Measurements from ENCODE around the gene SLC31A1.

Gene SLC31A1

DNA sequence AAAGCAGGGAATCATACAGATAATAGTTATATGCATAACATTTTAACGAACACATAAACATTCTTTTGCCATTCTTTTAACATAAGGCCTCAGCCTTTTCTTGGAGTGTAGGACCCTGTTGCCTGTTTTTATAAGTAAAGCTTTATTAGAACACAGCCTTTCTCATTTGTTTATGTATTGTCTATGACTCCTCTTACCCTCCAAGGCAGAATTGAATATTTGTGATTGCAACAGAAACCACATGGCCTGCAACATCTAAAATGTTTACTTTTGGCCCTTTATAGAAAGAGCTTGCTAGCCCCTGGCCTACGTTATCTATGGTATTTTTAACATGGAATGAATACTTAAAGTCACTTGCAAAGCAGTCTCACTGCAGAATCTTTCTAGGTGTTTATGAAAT lies 2.6 kb downstream of the SLC31A1 start:
- TF ChIP-seq, protein P1, sequence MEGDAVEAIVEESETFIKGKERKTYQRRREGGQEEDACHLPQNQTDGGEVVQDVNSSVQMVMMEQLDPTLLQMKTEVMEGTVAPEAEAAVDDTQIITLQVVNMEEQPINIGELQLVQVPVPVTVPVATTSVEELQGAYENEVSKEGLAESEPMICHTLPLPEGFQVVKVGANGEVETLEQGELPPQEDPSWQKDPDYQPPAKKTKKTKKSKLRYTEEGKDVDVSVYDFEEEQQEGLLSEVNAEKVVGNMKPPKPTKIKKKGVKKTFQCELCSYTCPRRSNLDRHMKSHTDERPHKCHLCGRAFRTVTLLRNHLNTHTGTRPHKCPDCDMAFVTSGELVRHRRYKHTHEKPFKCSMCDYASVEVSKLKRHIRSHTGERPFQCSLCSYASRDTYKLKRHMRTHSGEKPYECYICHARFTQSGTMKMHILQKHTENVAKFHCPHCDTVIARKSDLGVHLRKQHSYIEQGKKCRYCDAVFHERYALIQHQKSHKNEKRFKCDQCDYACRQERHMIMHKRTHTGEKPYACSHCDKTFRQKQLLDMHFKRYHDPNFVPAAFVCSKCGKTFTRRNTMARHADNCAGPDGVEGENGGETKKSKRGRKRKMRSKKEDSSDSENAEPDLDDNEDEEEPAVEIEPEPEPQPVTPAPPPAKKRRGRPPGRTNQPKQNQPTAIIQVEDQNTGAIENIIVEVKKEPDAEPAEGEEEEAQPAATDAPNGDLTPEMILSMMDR (IDR thresholded peaks at IDR 0.05; ENCODE audit: low read depth, low read length, poor library complexity, severe bottlenecking): no peak
- no peak for TF ChIP-seq EZH2phosphoT487 (IDR thresholded peaks at IDR 0.05; ENCODE audit: borderline replicate concordance, low read length)
- Histone ChIP-seq H3K4me2 (ENCODE audit: low read length) (peak overlapping the region; percentile 82; the same call in 1 of the 2 replicates), H3K79me2 (ENCODE audit: control insufficient read depth, low read length) (peaks cover 81% of the 10 kb centered on the region), H3K36me3 (ENCODE audit: control insufficient read depth, low read length) (peaks cover 43% of the 10 kb centered on the region), H3K27me3 (ENCODE audit: control insufficient read depth, low read length) (no peaks in the 10 kb centered on the region), H3K9me2 (replicated peaks; ENCODE audit: control insufficient read depth, low read length) (no peaks in the 10 kb centered on the region), H3F3A (ENCODE audit: control insufficient read depth, insufficient read depth) (peaks cover 15% of the 10 kb centered on the region), H3K4me1 (ENCODE audit: control insufficient read depth, low read length) (peaks cover 37% of the 10 kb centered on the region), H3K4me3 (ENCODE audit: low read length) (no peak overlapping the region), H4K20me1 (ENCODE audit: control insufficient read depth, insufficient read depth, low read depth, low read length) (no peaks in the 10 kb centered on the region), H3K27ac (ENCODE audit: low read depth, low read length) (no peak overlapping the region), H3K9me3 (ENCODE audit: control insufficient read depth, insufficient read depth, low read length) (no peaks in the 10 kb centered on the region)

DNA sequence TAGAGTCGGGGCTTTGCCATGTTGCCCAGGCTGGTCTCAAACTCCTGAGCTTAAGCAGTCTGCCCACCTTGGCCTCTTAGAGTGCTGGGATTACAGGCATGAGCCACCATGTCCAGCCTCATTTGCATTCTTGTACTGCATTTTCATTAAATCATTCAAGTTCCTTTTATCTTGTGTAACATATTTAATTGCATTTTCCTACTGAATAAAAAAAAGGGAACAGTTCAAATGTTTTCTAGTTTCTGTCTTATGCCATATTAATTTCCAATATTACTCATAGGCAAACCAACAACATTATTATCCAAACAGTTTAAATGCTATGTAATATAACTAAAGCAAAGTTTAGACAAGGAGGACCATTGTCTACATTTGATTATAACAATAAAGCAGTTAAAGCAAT lies 6.1 kb downstream of the SLC31A1 start:
- Histone ChIP-seq H3K9me2 (replicated peaks; ENCODE audit: control insufficient read depth, low read length) (no peaks in the 10 kb centered on the region), H3K9me3 (ENCODE audit: control insufficient read depth, insufficient read depth, low read length) (no peaks in the 10 kb centered on the region), H3K36me3 (ENCODE audit: control insufficient read depth, low read length) (peaks cover 26% of the 10 kb centered on the region), H3K4me1 (ENCODE audit: control insufficient read depth, low read length) (peaks cover 27% of the 10 kb centered on the region), H3K4me3 (ENCODE audit: low read length) (no peak overlapping the region), H4K20me1 (ENCODE audit: control insufficient read depth, insufficient read depth, low read depth, low read length) (no peaks in the 10 kb centered on the region), H3K4me2 (ENCODE audit: low read length) (no peak overlapping the region), H3K79me2 (ENCODE audit: control insufficient read depth, low read length) (peaks cover 72% of the 10 kb centered on the region), H3K27ac (ENCODE audit: low read depth, low read length) (no peak overlapping the region), H3K27me3 (ENCODE audit: control insufficient read depth, low read length) (no peaks in the 10 kb centered on the region), H3F3A (ENCODE audit: control insufficient read depth, insufficient read depth) (no peaks in the 10 kb centered on the region)
- TF ChIP-seq, protein P1 (IDR thresholded peaks at IDR 0.05; ENCODE audit: low read depth, low read length, poor library complexity, severe bottlenecking): no peak
- TF ChIP-seq EZH2phosphoT487 (IDR thresholded peaks at IDR 0.05; ENCODE audit: borderline replicate concordance, low read length): no peak

DNA sequence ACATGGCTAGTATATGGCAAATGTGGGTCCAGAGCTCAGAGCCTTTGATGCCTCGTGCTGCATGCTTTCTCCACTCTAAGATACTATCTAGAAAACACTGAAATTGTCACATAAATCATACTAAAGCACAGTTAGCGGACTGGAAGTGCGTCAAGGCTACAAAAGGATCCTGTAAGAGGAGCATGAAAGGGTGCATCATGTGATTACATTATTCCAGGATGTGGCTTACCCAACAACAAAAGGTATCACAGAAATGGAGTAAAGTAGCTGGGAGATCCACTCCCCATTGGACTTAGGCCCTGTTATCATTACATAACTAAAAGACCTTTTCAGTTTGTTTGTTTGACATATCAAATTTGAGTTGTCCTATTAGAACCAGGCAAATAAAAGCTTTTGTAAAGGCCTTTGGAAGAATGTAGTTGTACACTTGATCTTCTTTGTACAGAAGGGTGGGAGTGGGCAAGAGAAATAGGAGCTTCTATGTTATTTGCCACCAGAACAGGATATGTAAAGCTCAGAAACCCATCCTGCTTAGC lies 6.9 kb downstream of the SLC31A1 start:
- Histone ChIP-seq H3K27me3 (ENCODE audit: control insufficient read depth, low read length) (no peaks in the 10 kb centered on the region), H3K4me2 (ENCODE audit: low read length) (no peak overlapping the region), H3K4me3 (ENCODE audit: low read length) (no peak overlapping the region), H3K79me2 (ENCODE audit: control insufficient read depth, low read length) (peaks cover 71% of the 10 kb centered on the region), H3K9me2 (replicated peaks; ENCODE audit: control insufficient read depth, low read length) (no peaks in the 10 kb centered on the region), H3F3A (ENCODE audit: control insufficient read depth, insufficient read depth) (no peaks in the 10 kb centered on the region), H3K27ac (ENCODE audit: low read depth, low read length) (no peak overlapping the region), H4K20me1 (ENCODE audit: control insufficient read depth, insufficient read depth, low read depth, low read length) (no peaks in the 10 kb centered on the region), H3K36me3 (ENCODE audit: control insufficient read depth, low read length) (peaks cover 24% of the 10 kb centered on the region), H3K9me3 (ENCODE audit: control insufficient read depth, insufficient read depth, low read length) (no peaks in the 10 kb centered on the region), H3K4me1 (ENCODE audit: control insufficient read depth, low read length) (peaks cover 27% of the 10 kb centered on the region)
- TF ChIP-seq, protein P1 (IDR thresholded peaks at IDR 0.05; ENCODE audit: low read depth, low read length, poor library complexity, severe bottlenecking): no peak
- TF ChIP-seq EZH2phosphoT487 (IDR thresholded peaks at IDR 0.05; ENCODE audit: borderline replicate concordance, low read length): no peak

Data from DOHH2 (cell line).